Lower leg skin (tissue), 4 donors: ENCODE data around the gene PPP1R13B. TPM values are rescaled to one million over a fixed set of nuclear protein-coding genes. Genes with fewer than 3 reads are reported as not detected.

Experiments used
- DNase-seq, 2 donors: peaks; one replicate each; pipeline ENCODE4 v3.0.0-alpha.2; 2019; ENCODE audit warnings: low spot score in 2 of 2
- H3K4me3 ChIP-seq: fragments of 200-600 bp; sonication (generic); 2 replicates; pipeline ENCODE4 v1.5.1; 2017; ENCODE audit warnings: mild to moderate bottlenecking, low read depth; ENCODE audit not compliant: poor library complexity, severe bottlenecking
- CTCF ChIP-seq, 3 donors: fragments of 450-650 bp; IDR thresholded peaks; one replicate each; pipeline ENCODE4 v1.5.1; 2016; ENCODE audit warnings: antibody characterized with exemption in 3 of 3, mild to moderate bottlenecking in 3 of 3, moderate library complexity in 2 of 3
- POLR2A ChIP-seq, 2 donors: fragments of 450-650 bp; IDR thresholded peaks; one replicate each; pipeline ENCODE4 v1.6.1; 2016 to 2017; ENCODE audit warnings: antibody characterized with exemption in 2 of 2, mild to moderate bottlenecking in 1 of 2, moderate library complexity in 1 of 2
- WGBS, 2 donors: methylation state at CpG; one replicate each; pipeline ENCODE4 v1.1.5; 2018; 5-methylcytosine and 5-hydroxymethylcytosine counted together
- intact Hi-C: fragments of 100-400 bp; cut with DNase I; formaldehyde crosslinking; loops from one replicate; pipeline ENCODE4 v1.15.0; 2023; ENCODE audit warnings: low total_unique reads
- total RNA-seq, 4 donors: library from RNA; depleted of rRNA; stranded (reverse); fragments of >200 nt; gene quantifications; one replicate each; pipeline ENCODE4 v1.1.0, GENCODE V29; 2016

The PPP1R13B gene
- total RNA-seq, 4 donors from 2014 or later: 28.9 to 55.8 (median 41.5) TPM

- H3K4me3 ChIP-seq: no peak overlapping the region
- intact Hi-C loops: loop anchor here (10.0 kb wide), 1 partner anchor 133 kb away; no protein-coding TSS in a partner anchor
- WGBS, 2 donors: 57 to 59% methylated on average over 15 to 23 of the region's 29 CpGs
- no peak for TF ChIP-seq CTCF (IDR thresholded peaks at IDR 0.05)
- DNase-seq: no peak
Observed at GRCh38 chr14:103707329-103708263, 139.8 kb downstream of the PPP1R13B start.

DNA sequence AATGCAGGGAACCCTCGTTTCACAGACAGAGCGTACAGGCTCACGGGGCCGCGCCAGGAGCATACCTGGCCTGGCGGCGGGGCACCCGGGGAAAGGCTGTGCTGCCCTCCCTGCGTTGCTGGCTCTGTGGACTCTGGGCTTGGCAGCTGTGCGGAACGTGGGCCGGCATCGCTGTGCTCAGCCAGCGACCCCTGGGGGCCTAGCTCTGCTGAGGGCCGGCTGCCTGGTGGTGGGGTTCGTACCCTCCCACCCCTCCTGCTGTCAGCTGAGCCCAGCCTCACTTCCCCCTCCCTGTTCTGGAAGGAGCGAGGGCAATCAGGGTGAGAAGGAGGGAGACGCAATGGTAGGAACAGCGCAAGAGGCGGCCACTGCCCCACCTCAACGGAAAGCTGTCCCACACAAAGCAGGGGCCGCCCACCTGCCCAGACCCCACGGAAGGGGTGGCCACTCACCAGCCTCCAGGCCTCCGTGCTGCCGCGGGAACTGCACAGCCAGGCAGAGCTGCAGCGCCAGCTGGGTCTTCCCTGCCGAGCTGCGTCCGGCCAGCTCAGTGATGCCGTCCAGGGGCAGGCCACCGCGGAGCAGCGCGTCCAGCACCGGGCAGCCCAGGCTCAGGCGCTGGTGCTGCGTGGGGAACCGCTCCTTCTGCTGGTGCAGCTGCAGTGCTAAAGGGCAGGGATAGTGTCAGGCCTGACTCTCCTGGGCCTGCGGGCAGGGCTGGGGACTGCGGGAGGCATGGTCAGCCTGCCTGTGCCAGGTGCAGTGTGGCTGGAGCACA, 140.6 kb downstream of the PPP1R13B start:
- no peak for DNase-seq
- no peak overlapping the region for H3K4me3 ChIP-seq
- no peak for TF ChIP-seq POLR2A (IDR thresholded peaks at IDR 0.05)
- no peak for TF ChIP-seq CTCF (IDR thresholded peaks at IDR 0.05)
- intact Hi-C loops: loop anchor here (10.0 kb wide), 1 partner anchor 132 kb away; no protein-coding TSS in a partner anchor
- WGBS, 2 donors: 85 to 92% methylated on average over 37 to 41 of the region's 41 CpGs

- WGBS, 2 donors: 73 to 86% methylated on average over 22 to 28 of the region's 28 CpGs
- DNase-seq: no peak
- H3K4me3 ChIP-seq: no peak overlapping the region
- intact Hi-C loops: loop anchor here (10.0 kb wide), 1 partner anchor 131 kb away; no protein-coding TSS in a partner anchor
- no peak for TF ChIP-seq CTCF (IDR thresholded peaks at IDR 0.05)
- no peak for TF ChIP-seq POLR2A (IDR thresholded peaks at IDR 0.05)
Observed at GRCh38 chr14:103705504-103706284, 141.7 kb downstream of the PPP1R13B start.

DNA sequence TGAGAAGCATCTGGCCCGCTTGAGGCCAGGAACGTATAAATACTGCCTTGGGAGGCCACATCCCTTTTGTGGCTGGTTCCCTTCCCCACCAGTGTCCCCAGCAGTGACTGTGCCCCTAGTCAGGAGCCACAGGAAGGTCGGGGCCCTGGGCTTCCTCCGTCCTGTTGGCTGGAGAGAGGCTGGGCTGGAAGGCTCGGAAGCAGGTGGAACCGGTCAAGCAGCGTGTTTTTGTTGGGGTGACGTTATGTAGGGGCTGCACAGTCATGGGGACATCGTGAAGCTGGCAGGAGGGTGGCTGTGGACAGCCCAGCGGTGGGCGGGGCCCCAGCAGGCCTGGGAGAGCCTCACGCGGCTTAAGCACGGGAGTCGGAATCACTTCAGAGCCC, 142.3 kb downstream of the PPP1R13B start:
- no peak for DNase-seq
- WGBS, 2 donors: 72 to 82% methylated on average over 12 to 15 of the region's 15 CpGs

More for the DNA sequence above, 142.3 kb downstream of the PPP1R13B start:
- no peak overlapping the region for H3K4me3 ChIP-seq
- TF ChIP-seq POLR2A (IDR thresholded peaks at IDR 0.05): no peak
- no peak for TF ChIP-seq CTCF (IDR thresholded peaks at IDR 0.05)
- intact Hi-C loops: loop anchor here (10.0 kb wide), 1 partner anchor 130 kb away; no protein-coding TSS in a partner anchor
